ENCODE data around the gene CLMP. TPM values are rescaled to one million over a fixed set of nuclear protein-coding genes. Genes with fewer than 3 reads are reported as not detected.

Gene CLMP
- total and polyA plus RNA-seq, 4 experiments from 2014 or later, result 0.41 to 0.97 (median 0.53) TPM

GRCh38 chr11:123144707-123145106 lies 50.3 kb downstream of the CLMP start:
- Mint-ChIP-seq H3K27me3 (peaks cover 0 to 1% of the 10 kb centered on the region in 2 donors), H3K9me3 (peaks cover 0 to 2% (median 0%) of the 10 kb centered on the region in 8 donors), H3K27ac (no peak overlapping the region), H3K4me3 (no peak overlapping the region), H3K4me1 (no peaks in the 10 kb centered on the region), H3K36me3 (no peaks in the 10 kb centered on the region)
- H3K27me3 ChIP-seq (ENCODE audit: insufficient read depth, low read length), result no peaks in the 10 kb centered on the region
- no peak overlapping the region for H3K4me3 ChIP-seq (ENCODE audit: low read length in 2 of 2)
- no peaks in the 10 kb centered on the region for H3K36me3 ChIP-seq (ENCODE audit: insufficient read depth, low read length)
- ChIA-PET POLR2A (ENCODE audit: partially characterized antibody) (no interaction called here), CTCF (ENCODE audit: partially characterized antibody) (no interaction called here)
- no peak for DNase-seq
- intact Hi-C loops (cut with micrococcal nuclease), result no loop called here
- H3K27ac ChIP-seq (ENCODE audit: low read depth, low read length), result no peak overlapping the region
- no peaks in the 10 kb centered on the region for H3K4me1 ChIP-seq (ENCODE audit: insufficient read depth, low read length)
- no peaks in the 10 kb centered on the region for H3K9me3 ChIP-seq (ENCODE audit: control insufficient read depth in 1 of 2, low read length in 2 of 2)

GRCh38 chr11:123143921-123144320 lies 51.1 kb downstream of the CLMP start:
- Mint-ChIP-seq H3K36me3 (no peaks in the 10 kb centered on the region), H3K27me3 (peaks cover 0 to 1% of the 10 kb centered on the region in 2 donors), H3K4me3 (no peak overlapping the region), H3K27ac (no peak overlapping the region), H3K9me3 (peaks cover 0 to 2% (median 0%) of the 10 kb centered on the region in 8 donors), H3K4me1 (no peaks in the 10 kb centered on the region)
- ChIA-PET CTCF (ENCODE audit: partially characterized antibody) (no interaction called here), POLR2A (ENCODE audit: partially characterized antibody) (no interaction called here)
- no peaks in the 10 kb centered on the region for H3K9me3 ChIP-seq (ENCODE audit: control insufficient read depth in 1 of 2, low read length in 2 of 2)
- intact Hi-C loops (cut with micrococcal nuclease), result no loop called here
- H3K4me3 ChIP-seq (ENCODE audit: low read length in 2 of 2), result no peak overlapping the region
- H3K27me3 ChIP-seq (ENCODE audit: insufficient read depth, low read length), result no peaks in the 10 kb centered on the region
- H3K36me3 ChIP-seq (ENCODE audit: insufficient read depth, low read length), result no peaks in the 10 kb centered on the region
- H3K4me1 ChIP-seq (ENCODE audit: insufficient read depth, low read length), result no peaks in the 10 kb centered on the region
- no peak overlapping the region for H3K27ac ChIP-seq (ENCODE audit: low read depth, low read length)
- no peak for DNase-seq

- Histone ChIP-seq H3K4me3 (ENCODE audit: low read length in 2 of 2) (no peak overlapping the region), H3K27me3 (ENCODE audit: insufficient read depth, low read length) (no peaks in the 10 kb centered on the region), H3K27ac (ENCODE audit: low read depth, low read length) (no peak overlapping the region), H3K9me3 (ENCODE audit: control insufficient read depth in 1 of 2, low read length in 2 of 2) (no peaks in the 10 kb centered on the region), H3K4me1 (ENCODE audit: insufficient read depth, low read length) (no peaks in the 10 kb centered on the region), H3K36me3 (ENCODE audit: insufficient read depth, low read length) (no peaks in the 10 kb centered on the region)
- no peaks in the 10 kb centered on the region for H3K36me3 Mint-ChIP-seq
- no peak for DNase-seq
- H3K9me3 Mint-ChIP-seq, result peaks cover 0 to 2% (median 0%) of the 10 kb centered on the region in 8 donors
- peaks cover 0 to 1% of the 10 kb centered on the region in 2 donors for H3K27me3 Mint-ChIP-seq
- H3K27ac Mint-ChIP-seq, result no peak overlapping the region
- POLR2A ChIA-PET (ENCODE audit: partially characterized antibody), result no interaction called here
- H3K4me1 Mint-ChIP-seq, result no peaks in the 10 kb centered on the region
- no peak overlapping the region for H3K4me3 Mint-ChIP-seq
- intact Hi-C loops (cut with micrococcal nuclease), result no loop called here
- CTCF ChIA-PET (ENCODE audit: partially characterized antibody), result no interaction called here
These were observed 51.6 kb downstream of the CLMP start for GRCh38 chr11:123143476-123143875.

GRCh38 chr11:123139206-123139605 lies 55.8 kb downstream of the CLMP start:
- Mint-ChIP-seq H3K4me3 (no peak overlapping the region), H3K4me1 (no peaks in the 10 kb centered on the region), H3K27me3 (peaks cover 1 to 4% of the 10 kb centered on the region in 2 donors), H3K36me3 (no peaks in the 10 kb centered on the region), H3K27ac (peak overlapping the region in 1 of 7 donors; percentile 4), H3K9me3 (peaks cover 0 to 2% (median 0%) of the 10 kb centered on the region in 8 donors)
- no peak for DNase-seq
- no peak overlapping the region for H3K4me3 ChIP-seq (ENCODE audit: low read length in 2 of 2)
- H3K9me3 ChIP-seq (ENCODE audit: control insufficient read depth in 1 of 2, low read length in 2 of 2), result no peaks in the 10 kb centered on the region
- CTCF ChIA-PET (ENCODE audit: partially characterized antibody), result no interaction called here
- POLR2A ChIA-PET (ENCODE audit: partially characterized antibody), result no interaction called here
- H3K4me1 ChIP-seq (ENCODE audit: insufficient read depth, low read length), result no peaks in the 10 kb centered on the region
- H3K27ac ChIP-seq (ENCODE audit: low read depth, low read length), result no peak overlapping the region
- H3K27me3 ChIP-seq (ENCODE audit: insufficient read depth, low read length), result no peaks in the 10 kb centered on the region
- no peaks in the 10 kb centered on the region for H3K36me3 ChIP-seq (ENCODE audit: insufficient read depth, low read length)
- intact Hi-C loops (cut with micrococcal nuclease), result no loop called here

GRCh38 chr11:123137431-123138224 lies 57.4 kb downstream of the CLMP start:
- H3K4me1 ChIP-seq (ENCODE audit: insufficient read depth, low read length), result no peaks in the 10 kb centered on the region
- H3K4me3 Mint-ChIP-seq, result no peak overlapping the region
- H3K36me3 Mint-ChIP-seq, result no peaks in the 10 kb centered on the region
- H3K9me3 Mint-ChIP-seq, result peaks cover 0 to 2% (median 0%) of the 10 kb centered on the region in 8 donors
- CTCF ChIA-PET (ENCODE audit: partially characterized antibody), result interaction anchor here (0.7 to 1.0 kb wide), 2 partner anchors 109 to 110 kb away, joined by 3 read pairs; no protein-coding TSS in a partner anchor
- peaks cover 1 to 4% of the 10 kb centered on the region in 2 donors for H3K27me3 Mint-ChIP-seq
- H3K27ac Mint-ChIP-seq, result no peak overlapping the region
- H3K4me3 ChIP-seq (ENCODE audit: low read length in 2 of 2), result no peak overlapping the region
- H3K4me1 Mint-ChIP-seq, result no peaks in the 10 kb centered on the region
- H3K36me3 ChIP-seq (ENCODE audit: insufficient read depth, low read length), result no peaks in the 10 kb centered on the region
- H3K27me3 ChIP-seq (ENCODE audit: insufficient read depth, low read length), result no peaks in the 10 kb centered on the region
- POLR2A ChIA-PET (ENCODE audit: partially characterized antibody), result no interaction called here
- no peak for DNase-seq
- H3K9me3 ChIP-seq (ENCODE audit: control insufficient read depth in 1 of 2, low read length in 2 of 2), result no peaks in the 10 kb centered on the region
- no peak overlapping the region for H3K27ac ChIP-seq (ENCODE audit: low read depth, low read length)
- intact Hi-C loops (cut with micrococcal nuclease), result no loop called here

- Mint-ChIP-seq H3K4me1 (no peaks in the 10 kb centered on the region), H3K27ac (no peak overlapping the region), H3K36me3 (no peaks in the 10 kb centered on the region), H3K4me3 (no peak overlapping the region), H3K27me3 (peaks cover 1 to 4% of the 10 kb centered on the region in 2 donors), H3K9me3 (peaks cover 0 to 2% (median 0%) of the 10 kb centered on the region in 8 donors)
- no peaks in the 10 kb centered on the region for H3K9me3 ChIP-seq (ENCODE audit: control insufficient read depth in 1 of 2, low read length in 2 of 2)
- no peaks in the 10 kb centered on the region for H3K4me1 ChIP-seq (ENCODE audit: insufficient read depth, low read length)
- ChIA-PET CTCF (ENCODE audit: partially characterized antibody) (no interaction called here), POLR2A (ENCODE audit: partially characterized antibody) (no interaction called here)
- H3K36me3 ChIP-seq (ENCODE audit: insufficient read depth, low read length), result no peaks in the 10 kb centered on the region
- no peak overlapping the region for H3K4me3 ChIP-seq (ENCODE audit: low read length in 2 of 2)
- no peak for DNase-seq
- no peaks in the 10 kb centered on the region for H3K27me3 ChIP-seq (ENCODE audit: insufficient read depth, low read length)
- no peak overlapping the region for H3K27ac ChIP-seq (ENCODE audit: low read depth, low read length)
- intact Hi-C loops (cut with micrococcal nuclease), result no loop called here
These were observed 59.1 kb downstream of the CLMP start for GRCh38 chr11:123135863-123136446.

GRCh38 chr11:123132881-123133280 lies 62.2 kb downstream of the CLMP start:
- Histone ChIP-seq H3K4me3 (ENCODE audit: low read length in 2 of 2) (no peak overlapping the region), H3K4me1 (ENCODE audit: insufficient read depth, low read length) (no peaks in the 10 kb centered on the region), H3K27me3 (ENCODE audit: insufficient read depth, low read length) (no peaks in the 10 kb centered on the region), H3K9me3 (ENCODE audit: control insufficient read depth in 1 of 2, low read length in 2 of 2) (no peaks in the 10 kb centered on the region), H3K27ac (ENCODE audit: low read depth, low read length) (no peak overlapping the region), H3K36me3 (ENCODE audit: insufficient read depth, low read length) (no peaks in the 10 kb centered on the region)
- H3K27me3 Mint-ChIP-seq, result peaks cover 0 to under 1% of the 10 kb centered on the region in 2 donors
- H3K9me3 Mint-ChIP-seq, result no peaks in the 10 kb centered on the region
- no peak overlapping the region for H3K4me3 Mint-ChIP-seq
- ChIA-PET CTCF (ENCODE audit: partially characterized antibody) (no interaction called here), POLR2A (ENCODE audit: partially characterized antibody) (no interaction called here)
- no peaks in the 10 kb centered on the region for H3K36me3 Mint-ChIP-seq
- intact Hi-C loops (cut with micrococcal nuclease), result no loop called here
- H3K4me1 Mint-ChIP-seq, result peaks cover 0 to 3% (median 0%) of the 10 kb centered on the region in 4 donors
- no peak for DNase-seq
- H3K27ac Mint-ChIP-seq, result no peak overlapping the region

Measured in CD4-positive, alpha-beta memory T cell (primary cell).